Measurements from ENCODE around the gene PRKAR1B. TPM values are rescaled to one million over a fixed set of nuclear protein-coding genes. Genes with fewer than 3 reads are reported as not detected.

Gene PRKAR1B
- total RNA-seq, 1 experiment from 2014 or later: 24.8 TPM

- Mint-ChIP-seq H3K4me3 (ENCODE audit: low read depth, unreplicated experiment) (no peak overlapping the region), H3K9me3 (ENCODE audit: low read depth, unreplicated experiment) (peaks cover 9% of the 10 kb centered on the region), H3K4me1 (ENCODE audit: low read depth, unreplicated experiment) (no peaks in the 10 kb centered on the region), H3K27ac (ENCODE audit: unreplicated experiment) (no peak overlapping the region), H3K36me3 (ENCODE audit: insufficient read depth, unreplicated experiment) (peaks cover 14% of the 10 kb centered on the region), H3K27me3 (ENCODE audit: unreplicated experiment) (no peaks in the 10 kb centered on the region)
- DNase-seq: no peak
- BruUV-seq (replicated peaks): no TSS peak
- no peak for TF ChIP-seq CTCF (IDR thresholded peaks at IDR 0.05; ENCODE audit: unreplicated experiment)
- intact Hi-C loops (cut with micrococcal nuclease; ENCODE audit: unreplicated experiment): no loop called here
- CTCF ChIA-PET: no interaction called here
Observed at GRCh38 chr7:590731-591551, 136.1 kb downstream of the PRKAR1B start.

- no TSS peak for BruUV-seq (replicated peaks)
- Mint-ChIP-seq H3K27ac (ENCODE audit: unreplicated experiment) (no peak overlapping the region), H3K4me3 (ENCODE audit: low read depth, unreplicated experiment) (no peak overlapping the region), H3K36me3 (ENCODE audit: insufficient read depth, unreplicated experiment) (peaks cover 5% of the 10 kb centered on the region), H3K4me1 (ENCODE audit: low read depth, unreplicated experiment) (no peaks in the 10 kb centered on the region), H3K9me3 (ENCODE audit: low read depth, unreplicated experiment) (peaks cover 9% of the 10 kb centered on the region), H3K27me3 (ENCODE audit: unreplicated experiment) (no peaks in the 10 kb centered on the region)
- intact Hi-C loops (cut with micrococcal nuclease; ENCODE audit: unreplicated experiment): no loop called here
- no peak for DNase-seq
- no peak for TF ChIP-seq CTCF (IDR thresholded peaks at IDR 0.05; ENCODE audit: unreplicated experiment)
- CTCF ChIA-PET: no interaction called here
Observed at GRCh38 chr7:589781-590575, 137.1 kb downstream of the PRKAR1B start.

- Mint-ChIP-seq H3K4me3 (ENCODE audit: low read depth, unreplicated experiment) (no peak overlapping the region), H3K4me1 (ENCODE audit: low read depth, unreplicated experiment) (no peaks in the 10 kb centered on the region), H3K27me3 (ENCODE audit: unreplicated experiment) (no peaks in the 10 kb centered on the region), H3K27ac (ENCODE audit: unreplicated experiment) (no peak overlapping the region), H3K9me3 (ENCODE audit: low read depth, unreplicated experiment) (peaks cover 9% of the 10 kb centered on the region), H3K36me3 (ENCODE audit: insufficient read depth, unreplicated experiment) (peaks cover 5% of the 10 kb centered on the region)
- intact Hi-C loops (cut with micrococcal nuclease; ENCODE audit: unreplicated experiment): no loop called here
- CTCF ChIA-PET: no interaction called here
- BruUV-seq (replicated peaks): no TSS peak
- DNase-seq: no peak
- TF ChIP-seq CTCF (IDR thresholded peaks at IDR 0.05; ENCODE audit: unreplicated experiment): no peak
Observed at GRCh38 chr7:587767-588166, 139.3 kb downstream of the PRKAR1B start.

GRCh38 chr7:586494-586893, 140.6 kb downstream of the PRKAR1B start:
- CTCF ChIA-PET: no interaction called here
- Mint-ChIP-seq H3K9me3 (ENCODE audit: low read depth, unreplicated experiment) (peaks cover 9% of the 10 kb centered on the region), H3K36me3 (ENCODE audit: insufficient read depth, unreplicated experiment) (peaks cover 5% of the 10 kb centered on the region), H3K4me3 (ENCODE audit: low read depth, unreplicated experiment) (no peak overlapping the region), H3K27ac (ENCODE audit: unreplicated experiment) (no peak overlapping the region), H3K4me1 (ENCODE audit: low read depth, unreplicated experiment) (no peaks in the 10 kb centered on the region), H3K27me3 (ENCODE audit: unreplicated experiment) (no peaks in the 10 kb centered on the region)
- DNase-seq: no peak
- BruUV-seq (replicated peaks): no TSS peak
- intact Hi-C loops (cut with micrococcal nuclease; ENCODE audit: unreplicated experiment): no loop called here
- TF ChIP-seq CTCF (IDR thresholded peaks at IDR 0.05; ENCODE audit: unreplicated experiment): no peak
